ENCODE measurements around the gene HS6ST3.
"Not testable (repeated sequence)": the region's sequence is repeated elsewhere in the genome, so short reads cannot be mapped to it uniquely, and the experiment has no call there.

HS6ST3 gene

GRCh38 chr13:96089749-96090239, at the start of gene HS6ST3:
Gene HS6ST3 (plus strand): TSS chr13:96090107.
- no peak for DNase-seq (ENCODE audit: low read depth)

DNA sequence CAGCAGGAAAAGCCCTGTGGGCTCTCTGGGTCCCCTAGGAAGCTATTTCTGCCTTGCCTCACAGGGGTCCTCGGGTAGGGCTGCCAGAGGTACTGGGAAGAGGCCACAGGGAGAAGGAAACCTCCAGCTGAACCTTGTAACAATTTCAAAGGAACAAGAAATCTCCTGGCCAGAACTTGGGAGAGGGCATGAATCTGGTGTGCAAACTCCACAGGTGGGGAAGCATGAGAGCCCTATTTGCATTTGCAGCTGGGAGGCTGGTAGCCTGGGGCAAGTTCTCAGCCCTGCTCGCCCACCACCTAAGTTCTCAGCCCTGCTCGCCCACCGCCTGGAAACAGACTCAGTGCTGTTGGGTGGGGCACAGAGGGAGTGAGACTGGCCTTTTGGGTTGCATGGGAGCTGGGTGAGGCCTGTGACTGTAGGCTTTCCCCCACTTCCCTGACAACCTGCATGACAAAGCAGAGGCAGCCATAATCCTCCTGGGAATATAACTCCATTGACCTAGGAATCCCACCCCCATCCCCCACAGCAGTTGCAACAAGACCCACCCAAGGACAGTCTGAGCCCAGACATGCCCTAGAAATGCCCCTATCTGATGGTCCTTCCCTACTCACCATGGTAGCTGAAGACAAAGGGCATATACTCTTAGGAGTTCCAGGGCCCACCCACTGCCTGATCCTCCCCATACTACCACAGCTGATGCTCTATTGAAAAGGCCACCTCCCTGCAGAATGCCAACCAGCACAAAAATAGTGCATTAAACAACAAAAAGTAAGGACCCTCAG, 48.4 kb upstream of the HS6ST3 start:
- no peak for DNase-seq (ENCODE audit: low read depth)

DNA sequence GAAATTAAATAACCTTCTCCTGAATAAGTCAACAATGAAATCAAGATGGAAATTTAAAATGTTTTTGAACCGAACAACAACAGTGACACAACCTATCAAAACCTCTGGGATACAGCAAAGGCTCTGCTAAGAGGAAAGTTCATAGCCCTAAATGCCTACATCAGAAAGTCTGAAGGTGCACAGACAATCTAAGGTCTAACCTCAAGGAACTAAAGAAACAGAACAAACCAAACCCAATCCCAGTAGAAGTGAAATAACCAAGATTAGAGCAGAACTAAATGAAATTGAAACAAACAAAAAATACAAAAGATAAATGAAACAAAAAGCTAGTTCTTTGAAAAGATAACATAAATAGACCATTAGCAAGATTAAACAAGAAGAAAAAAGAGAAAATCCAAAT, 45.7 kb upstream of the HS6ST3 start:
- no peak for DNase-seq (ENCODE audit: low read depth)

DNA sequence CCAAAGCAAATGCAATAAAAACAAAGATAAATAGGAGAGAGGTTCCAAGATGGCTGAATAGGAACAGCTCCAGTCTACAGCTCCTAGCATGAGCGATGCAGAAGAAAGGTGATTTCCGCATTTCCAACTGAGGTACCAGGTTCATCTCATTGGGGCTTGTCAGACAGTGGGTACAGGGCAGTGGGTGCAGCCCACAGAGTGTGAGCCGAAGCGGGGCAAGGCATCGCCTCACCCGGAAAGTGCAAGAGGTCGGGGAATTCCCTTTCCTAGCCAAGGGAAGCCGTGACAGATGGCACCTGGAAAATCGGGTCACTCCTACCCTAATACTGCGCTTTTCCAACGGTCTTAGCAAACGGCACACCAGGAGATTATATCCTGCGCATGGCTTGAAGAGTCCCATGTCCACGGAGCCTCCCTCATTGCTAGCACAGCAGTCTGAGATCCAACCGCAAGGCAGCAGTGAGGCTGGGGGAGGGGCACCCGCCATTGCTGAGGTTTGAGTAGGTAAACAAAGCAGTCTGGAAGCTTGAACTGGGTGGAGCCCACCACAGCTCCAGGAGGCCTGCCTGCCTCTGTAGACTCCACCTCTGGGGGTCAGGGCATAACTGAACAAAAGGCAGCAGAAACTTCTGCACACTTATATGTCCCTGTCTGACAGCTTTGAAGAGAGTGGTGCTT, 43.3 kb upstream of the HS6ST3 start:
- not testable (repeated sequence) for DNase-seq (ENCODE audit: low read depth)

DNA sequence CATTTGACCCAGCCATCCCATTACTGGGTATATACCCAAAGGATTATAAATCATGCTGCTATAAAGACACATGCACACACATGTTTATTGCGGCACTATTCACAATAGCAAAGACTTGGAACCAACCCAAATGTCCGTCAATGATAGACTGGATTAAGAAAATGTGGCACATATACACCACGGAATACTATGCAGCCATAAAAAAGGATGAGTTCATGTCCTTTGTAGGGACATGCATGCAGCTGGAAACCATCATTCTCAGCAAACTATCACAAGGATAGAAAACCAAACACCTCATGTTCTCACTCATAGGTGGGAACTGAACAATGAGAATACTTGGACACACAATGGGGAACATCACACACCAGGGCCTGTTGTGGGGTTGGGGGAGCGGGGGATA, 39.0 kb upstream of the HS6ST3 start:
- DNase-seq (ENCODE audit: low read depth), result not testable (repeated sequence)

DNA sequence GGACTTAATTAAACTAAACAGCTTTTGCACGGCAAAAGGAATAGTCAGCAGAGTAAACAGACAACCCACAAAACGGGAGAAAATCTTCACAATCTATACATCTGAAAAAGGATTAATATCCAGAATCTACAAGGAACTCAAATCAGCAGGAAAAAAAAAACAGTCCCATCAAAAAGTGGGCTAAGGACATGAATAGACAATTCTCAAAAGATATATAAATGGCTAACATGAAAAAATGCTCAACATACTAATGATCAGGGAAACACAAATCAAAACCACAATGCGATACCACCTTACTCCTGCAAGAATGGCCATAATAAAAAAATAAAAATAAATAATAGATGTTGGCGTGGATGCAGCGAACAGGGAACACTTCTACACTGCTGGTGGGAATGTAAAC, 38.4 kb upstream of the HS6ST3 start:
- not testable (repeated sequence) for DNase-seq (ENCODE audit: low read depth)

DNA sequence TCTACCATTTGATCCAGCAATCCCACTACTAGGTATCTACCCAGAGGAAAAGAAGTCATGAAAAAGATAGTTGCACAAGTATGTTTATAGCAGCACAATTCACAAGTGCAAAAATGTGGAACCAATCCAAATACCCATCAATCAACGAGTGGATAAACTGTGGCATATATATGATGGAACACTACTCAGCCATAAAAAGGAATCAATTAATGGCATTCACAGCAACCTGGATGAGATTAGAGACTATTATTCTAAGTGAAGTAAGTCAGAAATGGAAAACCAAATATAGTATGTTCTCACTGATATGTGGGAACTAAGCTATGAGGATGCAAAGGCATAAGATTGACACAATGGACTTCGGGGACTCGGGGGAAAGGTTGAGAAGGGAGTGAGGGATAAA, 38.0 kb upstream of the HS6ST3 start:
- not testable (repeated sequence) for DNase-seq (ENCODE audit: low read depth)

DNA sequence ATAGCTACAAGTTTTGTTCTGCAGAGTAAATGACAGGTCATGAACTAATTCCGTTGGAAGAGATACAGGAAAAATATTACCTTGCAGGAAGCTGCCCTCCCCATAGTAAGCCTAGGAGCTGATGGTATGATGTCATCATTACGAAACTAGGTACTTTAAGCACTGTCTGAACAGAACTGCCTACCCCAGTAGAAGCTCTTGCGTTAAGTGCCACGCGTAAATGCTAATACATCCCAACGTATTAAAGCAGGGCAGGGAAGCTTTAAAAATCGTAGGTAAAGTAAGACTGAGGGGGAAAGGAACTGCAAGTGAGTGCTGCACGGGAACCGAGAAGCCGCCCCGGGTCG, 37.3 kb upstream of the HS6ST3 start:
- peak; percentile 28 for DNase-seq (ENCODE audit: low read depth)

- peak; percentile 90 for DNase-seq (ENCODE audit: low read depth)
These were observed 36.8 kb upstream of the HS6ST3 start, which contains the start of gene UGGT2 for GRCh38 chr13:96053003-96053703. Gene UGGT2 (minus strand): TSS chr13:96053401. CDS start chr13:96053312, 89 bp downstream.

DNA sequence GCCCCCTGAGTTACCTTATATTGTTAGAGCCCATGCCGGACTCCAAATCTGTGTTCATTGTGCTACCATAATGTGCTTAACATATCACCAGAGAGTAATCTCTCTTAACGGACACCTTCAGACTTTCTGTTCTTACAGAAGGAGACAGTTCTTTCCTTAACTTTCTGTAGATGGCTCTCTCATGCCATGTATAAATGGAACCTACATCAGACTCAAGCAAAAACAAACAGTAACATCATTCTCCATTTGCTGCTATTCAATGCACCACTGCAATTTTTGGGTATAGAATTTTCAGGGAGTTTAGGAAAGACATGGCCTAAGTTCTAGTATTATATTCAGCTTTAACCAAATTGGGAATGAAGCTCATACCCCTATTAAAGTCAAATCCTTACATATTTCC, 24.1 kb upstream of the HS6ST3 start:
- no peak for DNase-seq (ENCODE audit: low read depth)

GRCh38 chr13:96068729-96069128, 21.2 kb upstream of the HS6ST3 start:
- DNase-seq (ENCODE audit: low read depth), result no peak

GRCh38 chr13:96071504-96071903, 18.4 kb upstream of the HS6ST3 start:
- DNase-seq (ENCODE audit: low read depth), result no peak

DNA sequence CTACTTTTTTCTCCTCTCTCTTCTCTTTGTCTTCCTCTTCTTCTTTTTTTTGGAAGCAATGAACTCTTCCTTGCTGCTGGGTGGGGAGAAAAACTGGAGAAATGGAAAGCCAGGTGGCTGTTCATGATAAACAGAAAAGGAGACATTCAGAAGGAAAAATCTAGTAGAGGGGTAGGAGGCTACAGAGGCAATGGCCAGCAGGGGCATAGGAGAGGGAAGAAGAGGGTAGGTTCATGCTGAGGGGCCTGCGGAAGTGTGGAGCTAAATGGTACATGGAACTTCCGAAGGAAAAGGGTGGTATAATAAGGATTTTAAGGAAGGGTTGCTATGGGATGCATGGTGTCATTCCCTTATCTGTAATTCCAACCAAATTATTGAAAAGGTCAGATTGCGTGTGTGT, 17.5 kb upstream of the HS6ST3 start:
- no peak for DNase-seq (ENCODE audit: low read depth)

GRCh38 chr13:96075953-96076543, 13.9 kb upstream of the HS6ST3 start:
- DNase-seq (ENCODE audit: low read depth), result peak; percentile 7

DNA sequence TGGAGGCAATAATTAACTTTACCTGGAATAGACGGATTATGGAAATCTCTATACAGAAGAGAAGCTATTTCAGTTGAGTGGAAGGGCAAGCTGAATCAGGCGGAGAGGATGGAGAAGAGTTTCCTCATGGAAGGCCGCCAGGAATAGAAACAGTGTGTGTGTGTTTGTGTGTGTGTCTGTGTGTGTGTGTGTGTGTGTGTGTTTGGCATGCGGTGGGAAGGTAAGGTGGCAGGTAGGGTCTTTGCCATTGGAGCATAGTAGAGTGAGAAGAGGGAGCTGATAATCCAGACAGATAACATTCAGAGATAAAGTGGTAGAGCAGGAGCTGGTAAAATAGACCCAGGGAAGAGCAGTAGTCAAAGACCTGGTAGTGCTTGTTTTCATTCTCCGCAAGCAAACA, 9.2 kb upstream of the HS6ST3 start:
- DNase-seq (ENCODE audit: low read depth), result no peak

DNA sequence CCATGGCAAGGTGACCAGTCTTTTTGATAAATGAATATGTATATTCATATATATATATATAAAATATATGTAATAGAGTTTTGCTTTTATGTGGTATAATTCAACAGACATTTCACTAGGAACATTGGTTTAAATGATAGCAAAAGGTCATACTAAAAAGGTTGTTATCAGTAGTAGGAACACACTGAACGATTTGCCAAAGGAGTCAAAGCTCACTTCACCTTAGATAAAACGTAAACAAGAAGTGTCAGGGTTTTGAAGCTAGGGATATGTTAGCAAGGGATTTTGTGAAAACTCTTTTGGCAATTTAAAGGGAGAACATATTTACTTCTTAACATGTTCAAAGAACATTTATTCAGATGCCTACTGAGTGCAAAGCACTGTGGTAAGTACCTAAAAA, 8.0 kb upstream of the HS6ST3 start:
- no peak for DNase-seq (ENCODE audit: low read depth)

- DNase-seq (ENCODE audit: low read depth), result no peak
These were observed 7.3 kb upstream of the HS6ST3 start for GRCh38 chr13:96082640-96083039.

GRCh38 chr13:96086736-96087135, 3.2 kb upstream of the HS6ST3 start:
- no peak for DNase-seq (ENCODE audit: low read depth)

- no peak for DNase-seq (ENCODE audit: low read depth)
These were observed 768 bp upstream of the HS6ST3 start for GRCh38 chr13:96089139-96089538.

DNA sequence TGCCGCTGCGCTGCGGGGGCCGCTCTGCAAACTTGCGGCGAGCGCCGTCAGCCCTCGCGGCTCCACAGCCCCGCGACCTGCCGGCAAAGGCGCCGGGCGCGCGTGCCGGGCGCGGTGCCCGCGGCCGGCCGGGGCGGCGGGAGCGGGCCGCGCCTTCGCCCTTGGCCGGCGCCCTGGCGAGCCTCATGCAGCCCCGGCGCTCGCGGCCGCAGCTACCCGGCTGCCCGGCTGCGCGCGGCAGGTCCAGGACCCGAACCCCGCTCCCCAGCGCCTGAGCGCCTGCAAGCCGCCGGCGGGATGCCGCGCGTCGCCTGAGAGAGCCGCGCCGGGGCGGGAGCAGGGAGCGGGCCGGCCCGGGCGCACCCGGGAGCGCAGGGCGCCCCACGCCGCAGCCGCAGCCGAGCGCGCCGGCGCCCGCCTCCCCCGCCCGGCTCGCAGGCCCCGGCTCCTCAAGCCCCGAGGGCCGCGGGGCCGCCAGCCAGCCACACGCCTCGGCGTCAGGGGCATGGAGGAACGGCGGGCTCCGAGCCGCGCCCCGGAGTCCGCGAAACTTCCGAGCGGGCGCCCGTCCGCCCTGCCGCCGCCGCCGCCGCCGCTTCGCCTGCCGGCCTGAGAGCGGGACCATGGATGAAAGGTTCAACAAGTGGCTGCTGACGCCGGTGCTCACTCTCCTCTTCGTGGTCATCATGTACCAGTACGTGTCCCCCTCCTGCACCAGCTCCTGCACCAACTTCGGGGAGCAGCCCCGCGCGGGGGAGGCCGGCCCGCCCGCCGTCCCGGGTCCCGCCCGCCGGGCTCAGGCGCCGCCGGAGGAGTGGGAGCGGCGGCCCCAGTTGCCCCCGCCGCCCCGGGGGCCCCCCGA, 564 bp downstream of the HS6ST3 start:
- no peak for DNase-seq (ENCODE audit: low read depth)
